ENCODE results near the gene SAP30BP.

SAP30BP gene

GRCh38 chr17:75724016-75725003, 57.2 kb downstream of the SAP30BP start:
- no peak overlapping the region for H3K27ac Mint-ChIP-seq
- peaks cover 6% of the 10 kb centered on the region for H3K4me1 Mint-ChIP-seq
- DNase-seq (ENCODE audit: low spot score in 2 of 2), result no peak
- ATAC-seq, result no peak
- no peaks in the 10 kb centered on the region for H3K36me3 Mint-ChIP-seq
- H3K4me3 Mint-ChIP-seq, result no peak overlapping the region
- no peaks in the 10 kb centered on the region for H3K9me3 Mint-ChIP-seq

GRCh38 chr17:75725504-75725903, 58.4 kb downstream of the SAP30BP start:
- H3K36me3 Mint-ChIP-seq, result no peaks in the 10 kb centered on the region
- no peak for ATAC-seq
- no peaks in the 10 kb centered on the region for H3K9me3 Mint-ChIP-seq
- no peak overlapping the region for H3K4me3 Mint-ChIP-seq
- peaks cover 3% of the 10 kb centered on the region for H3K4me1 Mint-ChIP-seq
- no peak overlapping the region for H3K27ac Mint-ChIP-seq
- DNase-seq (ENCODE audit: low spot score in 2 of 2), result no peak

DNA sequence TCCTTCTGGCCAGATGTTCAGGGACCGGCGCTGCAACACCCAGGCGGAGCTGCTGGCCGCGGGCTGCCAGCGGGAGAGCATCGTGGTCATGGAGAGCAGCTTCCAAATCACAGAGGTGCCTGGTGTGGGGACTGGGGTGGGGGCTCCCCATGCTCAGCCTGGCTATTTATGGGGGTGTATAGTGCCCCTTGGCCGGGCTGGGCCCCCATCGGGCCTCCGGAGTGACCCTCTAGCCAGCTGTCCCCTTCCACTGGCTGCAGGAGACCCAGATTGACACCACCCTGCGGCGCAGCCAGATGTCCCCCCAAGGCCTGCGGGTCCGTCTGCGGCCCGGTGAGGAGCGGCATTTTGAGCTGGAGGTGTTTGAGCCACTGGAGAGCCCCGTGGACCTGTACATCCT, 60.3 kb downstream of the SAP30BP start:
- ATAC-seq (no peak), DNase-seq (ENCODE audit: low spot score in 2 of 2) (no peak)
- H3K4me3 Mint-ChIP-seq, result no peak overlapping the region
- H3K36me3 Mint-ChIP-seq, result no peaks in the 10 kb centered on the region
- H3K4me1 Mint-ChIP-seq, result no peaks in the 10 kb centered on the region
- H3K27ac Mint-ChIP-seq, result no peak overlapping the region
- no peaks in the 10 kb centered on the region for H3K9me3 Mint-ChIP-seq

- Mint-ChIP-seq H3K27ac (no peak overlapping the region), H3K4me3 (no peak overlapping the region), H3K36me3 (no peaks in the 10 kb centered on the region), H3K9me3 (no peaks in the 10 kb centered on the region), H3K4me1 (peaks cover 3% of the 10 kb centered on the region)
- DNase-seq (ENCODE audit: low spot score in 2 of 2), result no peak
- ATAC-seq, result peak; percentile 14
These were observed 62.2 kb downstream of the SAP30BP start for GRCh38 chr17:75729351-75729750.

DNA sequence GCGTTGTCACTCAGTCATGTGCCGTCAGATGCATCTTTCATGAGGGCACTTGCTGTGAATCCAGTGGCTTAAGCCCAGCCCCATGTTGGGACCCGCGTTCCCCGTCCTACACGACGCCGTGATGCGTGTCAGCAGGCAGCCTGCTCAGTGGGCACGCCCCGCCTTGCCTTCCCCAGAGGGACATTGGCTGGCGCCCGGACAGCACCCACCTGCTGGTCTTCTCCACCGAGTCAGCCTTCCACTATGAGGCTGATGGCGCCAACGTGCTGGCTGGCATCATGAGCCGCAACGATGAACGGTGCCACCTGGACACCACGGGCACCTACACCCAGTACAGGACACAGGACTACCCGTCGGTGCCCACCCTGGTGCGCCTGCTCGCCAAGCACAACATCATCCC, 62.9 kb downstream of the SAP30BP start:
- H3K36me3 Mint-ChIP-seq, result no peaks in the 10 kb centered on the region
- H3K4me3 Mint-ChIP-seq, result no peak overlapping the region
- ATAC-seq, result no peak
- H3K27ac Mint-ChIP-seq, result no peak overlapping the region
- DNase-seq (ENCODE audit: low spot score in 2 of 2), result no peak
- H3K4me1 Mint-ChIP-seq, result peaks cover 8% of the 10 kb centered on the region
- H3K9me3 Mint-ChIP-seq, result no peaks in the 10 kb centered on the region

- no peak overlapping the region for H3K27ac Mint-ChIP-seq
- no peak for ATAC-seq
- DNase-seq (ENCODE audit: low spot score in 2 of 2), result no peak
- H3K4me1 Mint-ChIP-seq, result peaks cover 8% of the 10 kb centered on the region
- no peak overlapping the region for H3K4me3 Mint-ChIP-seq
- H3K9me3 Mint-ChIP-seq, result no peaks in the 10 kb centered on the region
- no peaks in the 10 kb centered on the region for H3K36me3 Mint-ChIP-seq
These were observed 64.1 kb downstream of the SAP30BP start for GRCh38 chr17:75731086-75731715.

GRCh38 chr17:75731716-75732498, 64.8 kb downstream of the SAP30BP start:
- Mint-ChIP-seq H3K9me3 (no peaks in the 10 kb centered on the region), H3K27ac (no peak overlapping the region), H3K4me1 (peaks cover 8% of the 10 kb centered on the region), H3K36me3 (no peaks in the 10 kb centered on the region), H3K4me3 (no peak overlapping the region)
- no peak for DNase-seq (ENCODE audit: low spot score in 2 of 2)
- ATAC-seq, result no peak

GRCh38 chr17:75733471-75733870, 66.3 kb downstream of the SAP30BP start:
- Mint-ChIP-seq H3K27ac (no peak overlapping the region), H3K4me3 (no peak overlapping the region), H3K9me3 (no peaks in the 10 kb centered on the region), H3K4me1 (peaks cover 15% of the 10 kb centered on the region), H3K36me3 (no peaks in the 10 kb centered on the region)
- ATAC-seq (no peak), DNase-seq (ENCODE audit: low spot score in 2 of 2) (no peak)

DNA sequence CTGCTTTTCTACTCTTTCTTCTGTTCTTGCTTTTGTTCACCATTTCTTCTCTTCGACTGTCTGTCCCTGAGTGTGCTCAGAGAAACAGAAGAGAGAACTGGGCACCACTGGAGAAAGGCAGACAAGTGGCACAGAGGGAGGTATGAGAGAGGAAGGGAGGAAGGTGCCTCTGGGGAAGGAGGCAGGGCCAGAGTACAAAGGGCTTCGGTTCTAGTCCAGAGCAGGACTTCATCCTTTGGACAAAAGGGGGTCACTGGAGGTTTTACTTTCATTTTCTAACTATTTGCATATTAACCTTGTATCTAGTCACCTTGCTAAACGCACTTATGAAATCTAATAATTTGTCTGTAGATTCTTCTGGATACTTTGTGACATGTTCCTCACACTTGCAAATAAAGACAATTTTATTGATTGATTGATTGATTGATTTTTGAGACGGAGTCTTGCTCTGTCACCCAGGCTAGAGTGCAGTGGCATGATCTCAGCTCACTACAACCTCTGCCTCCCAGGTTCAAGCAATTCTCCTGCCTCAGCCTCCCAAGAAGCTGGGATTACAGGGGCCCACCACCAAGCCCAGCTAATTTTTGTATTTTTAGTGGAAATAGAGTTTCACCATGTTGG, 67.6 kb downstream of the SAP30BP start:
- H3K36me3 Mint-ChIP-seq, result no peaks in the 10 kb centered on the region
- H3K27ac Mint-ChIP-seq, result peak overlapping the region; percentile 63
- peaks cover 17% of the 10 kb centered on the region for H3K4me1 Mint-ChIP-seq
- H3K9me3 Mint-ChIP-seq, result no peaks in the 10 kb centered on the region
- no peak for DNase-seq (ENCODE audit: low spot score in 2 of 2)
- ATAC-seq, result no peak
- H3K4me3 Mint-ChIP-seq, result no peak overlapping the region

DNA sequence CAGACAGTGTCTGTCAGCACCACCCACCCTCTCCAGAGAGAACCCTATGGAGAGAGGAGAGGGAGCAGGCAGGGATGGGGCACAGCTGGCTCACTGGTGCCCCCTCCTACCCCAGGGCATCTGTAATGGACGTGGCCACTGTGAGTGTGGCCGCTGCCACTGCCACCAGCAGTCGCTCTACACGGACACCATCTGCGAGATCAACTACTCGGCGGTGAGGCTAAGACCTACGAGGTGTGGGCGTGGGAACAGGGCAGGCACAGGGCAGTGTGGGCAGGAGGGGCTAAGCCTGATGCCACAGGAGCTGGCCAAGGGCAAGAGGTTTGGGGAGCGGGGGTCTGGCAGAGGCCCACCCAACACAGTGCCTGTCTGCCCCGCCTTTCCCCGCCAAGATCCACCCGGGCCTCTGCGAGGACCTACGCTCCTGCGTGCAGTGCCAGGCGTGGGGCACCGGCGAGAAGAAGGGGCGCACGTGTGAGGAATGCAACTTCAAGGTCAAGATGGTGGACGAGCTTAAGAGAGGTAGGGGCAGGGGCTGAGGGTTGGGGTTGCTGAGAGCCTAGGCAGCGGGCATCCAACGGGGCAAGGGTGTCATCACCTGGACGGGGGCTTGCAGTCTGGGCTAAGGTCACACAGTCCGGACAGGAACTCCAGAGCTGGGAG, 69.2 kb downstream of the SAP30BP start:
- H3K27ac Mint-ChIP-seq, result no peak overlapping the region
- no peak overlapping the region for H3K4me3 Mint-ChIP-seq
- ATAC-seq, result no peak
- peaks cover 17% of the 10 kb centered on the region for H3K4me1 Mint-ChIP-seq
- no peaks in the 10 kb centered on the region for H3K9me3 Mint-ChIP-seq
- no peaks in the 10 kb centered on the region for H3K36me3 Mint-ChIP-seq
- no peak for DNase-seq (ENCODE audit: low spot score in 2 of 2)

DNA sequence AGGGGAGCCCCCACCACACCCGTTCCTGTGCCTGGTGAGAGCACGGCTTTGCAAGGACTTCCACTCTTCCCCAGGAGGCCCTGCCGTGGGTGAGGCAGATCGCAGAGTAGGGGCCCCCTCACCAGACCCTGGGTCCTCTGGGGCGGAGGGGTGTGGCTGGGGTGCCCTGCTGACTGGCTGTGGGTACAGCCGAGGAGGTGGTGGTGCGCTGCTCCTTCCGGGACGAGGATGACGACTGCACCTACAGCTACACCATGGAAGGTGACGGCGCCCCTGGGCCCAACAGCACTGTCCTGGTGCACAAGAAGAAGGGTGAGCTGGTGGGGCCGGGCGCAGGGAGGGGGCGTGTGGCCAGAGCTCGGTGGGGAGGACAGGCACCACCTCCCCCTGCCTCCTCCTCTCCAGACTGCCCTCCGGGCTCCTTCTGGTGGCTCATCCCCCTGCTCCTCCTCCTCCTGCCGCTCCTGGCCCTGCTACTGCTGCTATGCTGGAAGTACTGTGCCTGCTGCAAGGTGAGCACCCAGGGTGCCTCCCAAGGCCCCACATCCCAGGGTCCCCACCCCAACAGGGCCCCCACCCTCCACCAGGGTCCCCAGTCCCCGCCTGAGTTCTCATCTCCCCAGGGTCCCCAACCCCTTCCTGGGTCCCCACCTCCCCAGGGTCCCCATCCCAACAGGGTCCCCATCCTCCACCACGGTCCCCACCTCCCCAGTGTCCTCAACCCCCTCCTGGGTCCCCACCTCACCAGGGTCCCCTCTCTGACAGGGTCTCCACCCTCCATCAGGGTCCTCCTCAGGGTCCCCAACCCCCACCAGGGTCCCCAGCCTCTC, 70.2 kb downstream of the SAP30BP start:
- ATAC-seq (no peak), DNase-seq (ENCODE audit: low spot score in 2 of 2) (no peak)
- Mint-ChIP-seq H3K4me3 (no peak overlapping the region), H3K27ac (peak overlapping the region; percentile 89), H3K4me1 (peaks cover 17% of the 10 kb centered on the region), H3K9me3 (no peaks in the 10 kb centered on the region), H3K36me3 (no peaks in the 10 kb centered on the region)

DNA sequence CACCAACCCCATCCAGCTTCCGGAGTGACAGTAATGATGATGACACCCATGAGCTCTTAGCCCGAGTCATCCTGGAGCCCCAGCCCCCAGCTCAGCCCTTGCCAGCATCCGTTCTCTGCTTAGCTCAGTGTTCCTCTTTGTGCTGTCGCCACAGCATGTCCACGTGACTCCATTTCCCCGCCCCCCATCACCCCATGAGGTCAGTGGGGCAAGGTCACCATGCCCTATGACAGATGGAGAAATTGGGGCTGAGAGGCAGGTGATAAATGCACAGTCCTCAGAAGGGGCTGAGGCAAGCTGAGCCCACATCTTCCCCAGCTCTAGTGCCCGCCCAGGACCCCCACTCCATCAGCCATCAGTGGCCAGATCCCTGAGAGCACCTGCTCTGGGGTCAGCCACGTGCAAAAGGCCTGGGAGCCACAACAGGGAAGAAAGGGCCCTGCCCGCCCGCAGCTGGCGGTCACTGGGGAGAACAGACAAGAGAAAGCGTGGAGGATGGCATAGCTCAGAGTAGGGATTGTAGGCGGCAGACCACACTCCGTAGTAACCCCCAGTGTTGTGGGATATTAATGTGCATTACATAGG, 71.2 kb downstream of the SAP30BP start:
- Mint-ChIP-seq H3K36me3 (no peaks in the 10 kb centered on the region), H3K4me3 (no peak overlapping the region), H3K4me1 (peaks cover 17% of the 10 kb centered on the region), H3K27ac (peak overlapping the region; percentile 89), H3K9me3 (no peaks in the 10 kb centered on the region)
- DNase-seq (ENCODE audit: low spot score in 2 of 2) (peak in 1 of 2 donors; percentile 56), ATAC-seq (peak; percentile 70)

- Mint-ChIP-seq H3K36me3 (no peaks in the 10 kb centered on the region), H3K9me3 (no peaks in the 10 kb centered on the region), H3K27ac (no peak overlapping the region), H3K4me1 (peaks cover 16% of the 10 kb centered on the region), H3K4me3 (no peak overlapping the region)
- no peak for ATAC-seq
- DNase-seq (ENCODE audit: low spot score in 2 of 2), result no peak
These were observed 72.0 kb downstream of the SAP30BP start for GRCh38 chr17:75739174-75739573.

DNA sequence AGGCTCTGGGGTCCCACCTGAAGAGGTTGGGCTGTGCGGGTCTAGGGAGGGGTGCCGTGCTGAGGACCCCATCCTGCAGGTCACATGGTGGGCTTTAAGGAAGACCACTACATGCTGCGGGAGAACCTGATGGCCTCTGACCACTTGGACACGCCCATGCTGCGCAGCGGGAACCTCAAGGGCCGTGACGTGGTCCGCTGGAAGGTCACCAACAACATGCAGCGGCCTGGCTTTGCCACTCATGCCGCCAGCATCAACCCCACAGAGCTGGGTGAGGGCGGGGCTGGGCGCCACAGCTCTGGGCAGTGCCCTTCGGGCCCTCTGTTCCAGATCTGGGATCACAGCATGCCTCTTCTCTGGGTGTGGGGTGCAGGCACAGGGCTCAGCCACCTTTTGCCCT, 72.7 kb downstream of the SAP30BP start:
- DNase-seq (ENCODE audit: low spot score in 2 of 2) (no peak), ATAC-seq (no peak)
- Mint-ChIP-seq H3K4me1 (peaks cover 10% of the 10 kb centered on the region), H3K9me3 (no peaks in the 10 kb centered on the region), H3K4me3 (no peak overlapping the region), H3K27ac (no peak overlapping the region), H3K36me3 (no peaks in the 10 kb centered on the region)
